ENCODE results near the gene CHRNG. TPM values are rescaled to one million over a fixed set of nuclear protein-coding genes. Genes with fewer than 3 reads are reported as not detected.

CHRNG gene
- total and polyA plus RNA-seq, 2 experiments from 2014 or later: not detected

DNA sequence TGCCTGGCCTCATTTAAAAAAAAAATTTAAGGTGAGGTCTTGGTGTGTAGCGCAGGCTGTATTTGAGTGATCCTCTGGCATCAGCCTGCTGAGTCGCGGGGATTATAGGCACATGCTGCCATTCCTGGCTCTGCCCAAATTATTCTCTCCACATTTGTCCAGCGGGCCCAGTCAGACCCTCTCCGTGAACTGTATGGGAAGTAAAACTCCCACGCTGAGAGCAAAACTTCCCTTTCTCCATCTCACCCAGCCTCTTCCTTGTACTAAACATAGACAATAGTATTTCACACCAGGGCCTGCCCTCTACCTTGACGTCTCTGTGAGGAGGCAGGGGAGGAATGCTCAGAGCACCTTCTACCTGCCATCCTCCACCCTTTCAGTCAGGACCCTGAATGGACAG is 48.0 kb downstream of the CHRNG start:
- Histone ChIP-seq H2AFZ (no peak overlapping the region), H3K36me3 (replicated peaks; ENCODE audit: insufficient read depth, low read depth) (no peaks in the 10 kb centered on the region), H3K27me3 (no peaks in the 10 kb centered on the region), H4K20me1 (ENCODE audit: insufficient read depth, poor library complexity, severe bottlenecking) (no peaks in the 10 kb centered on the region), H3K79me2 (no peaks in the 10 kb centered on the region), H3K4me1 (ENCODE audit: insufficient read depth) (no peaks in the 10 kb centered on the region), H3K4me2 (no peak overlapping the region), H3K27ac (no peak overlapping the region), H3K9me3 (ENCODE audit: low read depth) (no peaks in the 10 kb centered on the region), H3K4me3 (no peak overlapping the region), H3K9me2 (replicated peaks; ENCODE audit: insufficient read depth) (no peaks in the 10 kb centered on the region)
- no peak for DNase-seq (ENCODE audit: low spot score)
- 88% methylated on average over 7 of the region's 7 CpGs for WGBS (ENCODE audit: low lambda C conversion rate, missing lambda C conversion rate)
- no peak for TF ChIP-seq EZH2phosphoT487 (IDR thresholded peaks at IDR 0.05; ENCODE audit: low read depth, severe bottlenecking, unreplicated experiment)
- TF ChIP-seq CTCF (IDR thresholded peaks at IDR 0.05; ENCODE audit: poor library complexity): no peak

DNA sequence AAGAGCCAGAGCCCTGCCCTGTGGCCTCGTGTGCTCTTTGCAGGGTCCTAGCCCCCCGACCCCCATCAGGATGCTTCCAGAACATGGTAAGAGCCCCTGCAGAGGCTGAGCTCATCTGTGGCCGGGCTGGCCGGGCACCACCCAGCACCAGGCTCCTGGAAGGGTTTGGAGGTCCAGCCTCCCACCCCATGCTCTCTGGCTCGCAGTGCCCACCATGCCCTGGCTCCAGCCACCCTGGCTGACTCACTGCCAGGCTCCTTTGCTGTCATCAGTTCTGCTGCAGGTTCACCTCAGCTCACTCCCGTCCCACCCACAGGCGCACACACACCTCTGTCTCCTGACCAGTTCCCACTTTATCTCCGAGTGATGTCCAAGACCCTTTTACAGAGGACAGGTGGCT is 48.5 kb downstream of the CHRNG start:
- no peaks in the 10 kb centered on the region for H3K79me2 ChIP-seq
- H3K9me2 ChIP-seq (replicated peaks; ENCODE audit: insufficient read depth): no peaks in the 10 kb centered on the region
- DNase-seq (ENCODE audit: low spot score): no peak
- H2AFZ ChIP-seq: no peak overlapping the region
- no peaks in the 10 kb centered on the region for H4K20me1 ChIP-seq (ENCODE audit: insufficient read depth, poor library complexity, severe bottlenecking)
- H3K36me3 ChIP-seq (replicated peaks; ENCODE audit: insufficient read depth, low read depth): no peaks in the 10 kb centered on the region
- no peak overlapping the region for H3K4me3 ChIP-seq
- H3K4me1 ChIP-seq (ENCODE audit: insufficient read depth): no peaks in the 10 kb centered on the region
- no peak for TF ChIP-seq CTCF (IDR thresholded peaks at IDR 0.05; ENCODE audit: poor library complexity)
- TF ChIP-seq EZH2phosphoT487 (IDR thresholded peaks at IDR 0.05; ENCODE audit: low read depth, severe bottlenecking, unreplicated experiment): no peak
- TF ChIP-seq EZH2 (IDR thresholded peaks at IDR 0.05; ENCODE audit: borderline replicate concordance): no peak
- whole genome bisulfite sequencing (ENCODE audit: low lambda C conversion rate, missing lambda C conversion rate): 97% methylated on average over 8 of the region's 8 CpGs
- no peak overlapping the region for H3K4me2 ChIP-seq
- H3K9me3 ChIP-seq (ENCODE audit: low read depth): no peaks in the 10 kb centered on the region
- no peaks in the 10 kb centered on the region for H3K27me3 ChIP-seq
- H3K27ac ChIP-seq: no peak overlapping the region

DNA sequence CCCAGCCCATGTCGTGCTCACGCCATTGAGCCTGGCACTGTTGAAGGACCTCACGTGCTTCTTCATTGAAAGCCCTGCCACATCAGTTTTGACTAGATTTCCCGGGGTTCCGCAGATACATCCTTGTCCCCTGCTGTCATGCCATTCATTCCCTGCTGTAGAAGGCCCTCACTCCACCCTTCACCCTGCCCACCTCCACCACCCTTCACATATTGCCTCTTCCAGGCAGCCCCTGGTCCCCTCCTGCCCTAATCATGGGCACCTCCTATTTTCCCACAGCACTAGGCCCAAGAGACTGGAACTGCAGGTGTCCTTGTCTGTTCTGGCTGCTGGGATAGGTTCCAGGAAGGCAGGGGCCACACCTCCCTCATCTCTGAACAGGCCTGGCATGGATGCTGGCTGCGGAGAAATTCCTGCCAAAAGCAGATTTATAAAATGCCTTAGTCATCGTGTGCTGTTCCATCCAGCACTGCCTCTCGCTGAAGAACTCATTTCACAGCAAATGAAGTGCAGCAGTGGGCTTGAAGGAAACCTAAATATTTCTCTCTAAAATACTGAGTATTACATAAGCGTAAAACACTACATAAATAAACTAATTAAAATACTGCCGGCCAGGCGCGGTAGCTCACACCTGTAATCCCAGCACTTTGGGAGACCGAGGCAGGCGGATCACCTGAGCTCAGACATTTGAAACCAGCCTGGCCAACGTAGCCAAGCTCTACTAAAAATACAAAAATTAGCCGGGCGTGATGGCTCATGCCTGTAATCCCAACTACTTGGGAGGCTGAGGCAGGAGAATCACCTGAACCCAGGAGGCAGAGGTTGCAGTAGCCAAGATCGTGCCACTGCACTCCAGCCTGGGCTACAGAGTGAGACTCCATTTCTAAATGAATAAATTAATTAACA is 49.4 kb downstream of the CHRNG start:
- TF ChIP-seq CTCF (IDR thresholded peaks at IDR 0.05; ENCODE audit: poor library complexity): no peak
- TF ChIP-seq EZH2phosphoT487 (IDR thresholded peaks at IDR 0.05; ENCODE audit: low read depth, severe bottlenecking, unreplicated experiment): no peak
- no peak for TF ChIP-seq EZH2 (IDR thresholded peaks at IDR 0.05; ENCODE audit: borderline replicate concordance)
- H2AFZ ChIP-seq: no peak overlapping the region

More for the DNA sequence above, 49.4 kb downstream of the CHRNG start:
- Histone ChIP-seq H3K79me2 (no peaks in the 10 kb centered on the region), H4K20me1 (ENCODE audit: insufficient read depth, poor library complexity, severe bottlenecking) (no peaks in the 10 kb centered on the region), H3K4me3 (no peak overlapping the region), H3K4me2 (no peak overlapping the region), H3K27me3 (no peaks in the 10 kb centered on the region), H3K27ac (no peak overlapping the region), H3K36me3 (replicated peaks; ENCODE audit: insufficient read depth, low read depth) (no peaks in the 10 kb centered on the region), H3K4me1 (ENCODE audit: insufficient read depth) (no peaks in the 10 kb centered on the region), H3K9me3 (ENCODE audit: low read depth) (no peaks in the 10 kb centered on the region), H3K9me2 (replicated peaks; ENCODE audit: insufficient read depth) (no peaks in the 10 kb centered on the region)
- DNase-seq (ENCODE audit: low spot score): peak; percentile 57
- WGBS (ENCODE audit: low lambda C conversion rate, missing lambda C conversion rate): 79% methylated on average over 18 of the region's 18 CpGs

Data from hepatocyte (in vitro differentiated cells).